GM19240 (cell line): ENCODE measurements around the gene HNRNPA3.
"Not testable (repeated sequence)": the region's sequence is repeated elsewhere in the genome, so short reads cannot be mapped to it uniquely, and the experiment has no call there.

Experiments used
- DNase-seq: peaks from one replicate; pipeline ENCODE4 v3.0.0; 2011; ENCODE audit warnings: low spot score; ENCODE audit not compliant: insufficient read length

HNRNPA3 gene

DNA sequence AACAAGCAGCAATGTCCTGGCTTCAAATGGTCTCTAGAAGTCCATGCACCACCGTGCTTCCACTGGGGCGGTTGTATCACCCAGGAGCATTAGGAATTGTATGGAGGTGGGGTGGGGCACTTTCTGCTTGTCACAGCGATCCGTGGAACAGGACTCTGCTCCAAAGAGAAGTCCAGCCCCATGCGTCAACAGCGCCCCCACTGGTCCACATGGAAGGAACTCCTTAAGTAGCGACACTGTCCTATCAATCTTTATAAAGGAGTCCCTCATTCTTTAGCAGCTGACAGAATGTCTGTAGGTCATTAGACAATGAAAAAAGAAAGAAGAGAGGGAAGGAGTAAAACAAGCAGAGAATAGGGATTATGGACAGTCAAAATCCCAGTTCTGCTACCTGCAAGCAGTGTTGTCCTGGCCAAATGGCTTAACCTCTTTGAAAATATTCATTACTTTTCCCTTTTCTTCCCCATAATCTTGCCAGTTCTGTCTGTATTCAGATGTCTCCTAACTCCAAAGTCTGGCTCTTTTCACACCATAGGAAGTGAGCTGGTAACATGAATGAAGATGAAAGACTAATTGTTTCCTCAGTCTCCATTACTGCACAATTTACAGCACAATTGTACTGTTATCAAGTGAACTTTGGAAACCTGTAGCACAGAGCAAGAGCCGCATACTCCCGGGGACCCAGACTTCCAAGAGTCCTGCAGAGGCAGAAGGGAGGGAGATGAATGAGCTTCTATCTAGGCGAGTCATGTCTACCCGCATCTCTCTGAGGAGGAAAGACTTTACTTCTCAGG is 42.0 kb downstream of the HNRNPA3 start:
- no peak for DNase-seq

DNA sequence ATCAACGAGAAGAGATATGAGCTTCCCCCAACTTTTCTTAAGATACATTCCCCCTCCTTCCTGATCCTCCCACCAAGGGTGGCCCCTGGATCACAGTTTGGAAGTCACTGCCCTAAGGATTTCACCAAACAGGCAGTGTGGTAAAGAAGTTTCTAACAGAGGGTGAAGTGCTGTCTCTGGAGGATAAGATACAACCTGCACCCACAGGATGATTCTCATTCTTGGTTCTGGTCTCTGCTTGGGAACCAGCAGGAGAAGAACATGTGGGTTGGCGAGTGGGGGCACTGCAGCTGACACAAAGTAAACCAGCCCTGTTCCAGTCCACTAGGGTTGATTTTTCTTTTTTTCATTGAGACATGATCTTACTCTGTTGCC is 42.6 kb downstream of the HNRNPA3 start:
- no peak for DNase-seq

DNA sequence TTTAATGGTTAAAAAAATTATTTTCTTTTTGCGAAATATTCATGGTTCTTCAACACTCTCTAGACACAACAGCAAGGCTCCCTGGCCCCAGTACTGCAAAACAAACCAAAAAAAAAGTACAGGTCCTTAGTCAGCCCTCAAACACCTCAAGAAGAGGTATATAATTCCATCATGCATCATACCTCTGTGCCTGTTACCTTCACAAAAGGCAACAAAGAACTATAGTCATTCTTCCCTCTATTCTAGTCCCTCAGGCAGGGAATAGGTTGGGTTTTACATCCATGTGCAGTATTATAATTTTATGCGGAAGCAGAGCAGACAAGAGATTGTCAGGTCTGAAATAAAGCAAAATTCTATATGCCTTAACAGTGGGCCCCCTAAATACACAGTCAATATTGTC is 43.4 kb downstream of the HNRNPA3 start:
- DNase-seq = no peak

DNA sequence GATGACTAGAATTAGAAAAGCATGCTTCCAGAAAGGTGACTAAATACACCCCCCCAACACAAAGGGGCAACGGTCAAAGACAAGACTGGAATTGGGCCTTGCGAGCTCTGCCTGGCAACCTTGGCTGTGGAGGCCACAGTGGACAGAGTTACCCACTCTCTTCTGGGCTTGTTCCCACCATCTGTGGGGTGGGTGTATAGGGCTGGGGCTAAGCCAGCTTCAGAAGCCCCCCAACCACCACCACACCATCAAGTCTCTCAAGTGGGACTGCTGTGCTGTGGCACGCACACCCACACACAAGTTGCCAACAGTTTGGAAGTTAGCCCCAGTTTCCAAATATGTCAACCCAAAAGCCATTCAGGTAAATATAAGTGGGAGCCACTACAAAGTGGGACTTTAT is 44.1 kb downstream of the HNRNPA3 start:
- DNase-seq = no peak

DNA sequence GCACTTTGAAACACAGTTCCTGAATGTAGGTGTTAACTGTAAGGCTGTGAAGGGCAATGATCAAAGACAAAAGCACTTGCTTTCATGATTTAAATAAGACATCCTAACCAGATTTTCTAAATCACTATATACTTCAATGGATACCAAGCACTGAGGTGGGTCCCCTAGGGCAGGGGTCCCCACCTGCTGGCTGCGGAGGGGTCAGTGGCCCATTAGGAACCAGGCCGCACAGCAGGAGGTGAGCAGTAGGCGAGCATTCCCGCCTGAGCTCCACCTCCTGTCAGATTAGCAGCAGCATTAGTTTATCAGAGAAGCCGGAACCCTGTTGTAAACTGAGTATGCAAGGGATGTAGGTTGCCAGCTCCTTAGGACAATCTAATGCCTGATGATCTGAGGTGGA is 44.9 kb downstream of the HNRNPA3 start:
- DNase-seq = no peak

DNA sequence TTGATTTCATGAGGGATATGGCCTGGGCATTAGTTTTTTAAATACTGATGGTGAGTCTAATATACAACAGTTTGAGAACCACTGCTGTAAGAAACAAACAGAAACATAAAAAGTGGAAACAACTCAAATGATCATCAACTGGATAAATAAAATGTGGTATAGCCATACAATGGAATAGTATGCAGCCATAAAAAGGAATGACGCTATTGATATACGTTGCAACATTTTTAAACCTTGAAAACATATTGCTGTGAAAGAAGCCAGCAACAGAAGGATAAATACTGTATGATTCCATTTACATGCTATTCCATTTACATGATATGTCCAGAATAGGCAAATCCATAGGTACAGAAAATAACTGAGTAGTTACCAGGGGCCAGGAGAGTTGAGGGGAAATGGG is 45.5 kb downstream of the HNRNPA3 start:
- DNase-seq = no peak

DNA sequence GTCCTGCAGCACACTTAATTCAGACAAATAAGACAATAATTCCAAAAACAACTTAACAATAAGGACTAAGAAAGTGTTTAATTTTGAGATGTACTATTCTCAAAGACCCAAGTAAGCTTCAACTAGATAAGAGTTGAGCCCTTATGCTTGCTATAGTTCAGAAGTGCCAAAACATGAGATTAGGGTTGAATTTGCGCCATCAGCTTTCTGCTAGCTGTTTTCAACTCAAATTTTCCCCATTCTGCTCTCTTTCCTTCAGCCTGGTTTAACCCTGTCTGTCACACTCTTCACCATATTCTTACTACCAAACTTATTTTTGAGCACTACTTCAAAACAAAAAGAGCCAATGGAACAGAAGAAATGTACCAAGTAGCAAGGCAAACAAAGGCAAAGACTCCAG is 47.8 kb downstream of the HNRNPA3 start:
- DNase-seq = no peak

DNA sequence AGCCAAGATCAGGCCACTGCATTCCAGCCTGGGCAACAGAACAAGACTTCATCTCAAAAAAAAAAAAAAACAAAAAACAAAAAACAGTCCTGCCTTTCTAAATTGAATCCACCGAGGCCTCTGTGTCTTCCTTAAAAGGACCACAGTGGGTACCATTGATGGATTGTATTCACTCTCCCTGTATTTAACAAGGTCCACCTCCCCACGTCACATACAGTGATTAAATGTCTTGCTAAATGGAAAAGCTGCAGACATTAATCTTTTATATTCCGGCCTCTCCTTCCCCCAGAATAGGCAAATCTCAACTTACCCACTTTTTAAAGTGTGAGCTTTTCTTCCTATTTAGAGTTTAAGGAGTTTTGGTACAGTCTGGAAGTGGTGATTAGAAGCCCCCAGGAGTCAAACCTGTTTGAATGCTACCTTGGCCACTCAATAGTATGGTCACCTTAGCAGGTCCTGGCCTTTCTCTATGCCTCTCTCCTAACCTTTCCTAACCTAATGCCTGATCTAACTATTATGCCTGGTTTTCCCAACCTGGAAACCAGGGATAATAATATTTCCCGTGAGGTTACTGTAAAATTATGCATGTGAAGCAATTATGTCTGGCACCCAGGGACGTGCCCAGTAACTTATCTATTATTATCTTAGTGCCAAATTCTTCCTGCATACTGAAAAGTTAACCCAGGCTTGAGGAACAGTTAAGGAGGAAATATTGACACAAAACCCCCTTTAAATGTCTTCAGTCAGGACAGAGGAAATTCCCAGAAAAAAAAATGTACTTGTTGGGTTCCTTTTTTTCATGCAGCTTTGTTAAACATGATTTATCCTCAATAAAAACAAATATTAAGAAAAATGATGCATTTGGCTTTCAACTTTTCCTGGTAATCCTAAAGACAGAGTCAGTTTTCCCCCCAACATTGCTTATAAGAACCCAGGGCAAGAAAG is 48.8 kb downstream of the HNRNPA3 start:
- no peak for DNase-seq

DNA sequence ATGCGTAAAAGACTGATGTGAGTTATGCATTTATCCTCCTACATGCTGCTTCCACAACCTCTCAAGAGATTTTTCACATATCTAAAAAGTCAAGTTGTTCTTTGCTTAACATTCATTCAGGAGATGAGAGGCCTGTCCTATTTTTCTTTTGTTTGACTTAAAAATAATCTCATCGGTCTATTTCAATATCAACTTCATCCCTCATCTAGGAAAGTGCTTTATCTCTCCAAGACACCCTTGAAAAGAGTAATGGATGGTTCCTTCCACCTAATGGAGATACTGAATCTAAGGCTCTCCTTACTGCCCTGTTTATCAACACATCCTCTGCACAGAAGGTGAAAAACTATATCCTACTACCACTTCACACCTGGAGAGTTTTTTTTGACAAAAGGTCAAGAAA is 49.5 kb downstream of the HNRNPA3 start:
- no peak for DNase-seq

DNA sequence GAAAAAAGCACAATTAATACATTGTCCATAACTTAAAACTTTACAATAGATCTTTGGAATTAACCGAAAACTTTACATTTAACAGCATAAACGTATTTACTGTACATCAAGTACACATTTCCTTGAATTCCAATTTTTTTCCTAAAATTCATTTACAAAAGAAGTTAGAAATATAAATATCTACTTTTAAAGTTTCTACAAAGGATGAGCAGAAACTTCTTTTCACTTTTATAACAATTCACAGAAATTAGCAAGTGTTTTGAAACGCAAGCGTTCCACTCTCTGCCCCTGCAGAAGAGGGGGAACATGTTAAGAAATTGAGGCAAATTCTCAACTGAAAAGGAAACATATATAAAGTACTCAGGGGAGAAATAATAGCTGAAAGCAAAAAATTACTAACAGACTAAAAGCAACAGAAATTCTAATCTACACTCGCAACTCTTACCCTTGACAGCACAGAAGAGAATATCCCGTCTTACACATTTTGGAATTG is 50.4 kb downstream of the HNRNPA3 start:
- no peak for DNase-seq

DNA sequence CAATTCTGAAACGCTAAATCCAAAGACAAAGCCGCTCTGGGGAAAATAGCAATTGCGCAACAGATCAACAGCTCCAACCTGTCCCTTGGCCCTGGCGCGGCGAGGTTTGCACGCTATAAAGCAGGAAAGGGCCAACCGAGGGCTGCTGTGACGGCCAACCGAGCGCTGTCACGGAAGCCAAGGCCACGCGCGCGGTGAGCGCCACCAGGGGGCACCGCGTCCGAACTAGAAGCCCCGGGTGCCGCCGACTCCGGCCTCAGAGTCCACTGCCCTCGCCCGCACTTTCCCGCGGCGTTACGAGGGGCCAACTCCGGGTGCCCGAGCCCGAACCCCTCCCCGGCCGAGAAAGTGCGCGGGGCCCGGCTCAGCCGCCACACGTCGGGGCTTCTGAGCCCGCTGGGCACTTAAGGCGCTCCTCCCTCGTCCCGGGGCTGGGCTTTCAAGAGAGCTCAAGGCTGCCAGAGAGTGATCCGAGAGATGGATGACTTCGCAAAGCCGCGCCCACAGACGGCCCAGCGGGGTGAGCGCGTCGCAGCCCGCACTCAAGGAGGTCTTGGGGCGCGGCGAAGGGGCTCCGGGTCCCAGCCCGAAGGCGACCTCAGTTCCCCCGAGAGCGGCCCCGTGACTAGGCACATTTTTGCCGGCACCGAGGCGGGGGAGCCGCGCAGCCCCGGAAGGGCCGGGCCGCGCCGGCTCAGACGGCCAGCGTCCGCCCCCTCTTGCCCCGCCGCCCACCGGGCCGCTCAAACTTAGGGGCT is 51.0 kb downstream of the HNRNPA3 start:
- DNase-seq = peak; percentile 55

DNA sequence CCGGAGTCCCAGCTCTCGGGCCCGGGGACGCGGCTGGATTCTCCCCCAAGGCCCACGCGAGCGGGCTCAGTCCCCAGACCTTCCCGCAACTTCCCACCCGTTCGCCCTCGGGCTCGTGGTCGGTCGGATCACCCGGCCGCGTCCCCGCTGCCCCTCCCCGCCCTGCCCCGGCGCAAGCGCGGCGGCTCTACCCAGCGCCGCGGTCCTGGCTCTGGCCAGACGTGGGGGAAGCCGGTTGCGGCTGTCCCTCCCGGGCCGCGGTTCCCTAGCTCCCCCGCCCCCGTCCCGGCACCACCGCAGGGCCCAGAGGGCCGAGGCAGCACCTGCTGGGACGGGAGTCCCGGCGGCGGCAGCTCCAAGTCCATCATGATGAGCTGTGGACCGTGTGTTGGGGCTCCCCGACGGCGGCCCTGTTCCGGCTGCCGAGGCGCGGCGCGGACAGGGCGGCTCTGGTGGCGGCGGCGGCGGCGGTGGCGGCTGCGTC is 51.7 kb downstream of the HNRNPA3 start:
- no peak for DNase-seq

DNA sequence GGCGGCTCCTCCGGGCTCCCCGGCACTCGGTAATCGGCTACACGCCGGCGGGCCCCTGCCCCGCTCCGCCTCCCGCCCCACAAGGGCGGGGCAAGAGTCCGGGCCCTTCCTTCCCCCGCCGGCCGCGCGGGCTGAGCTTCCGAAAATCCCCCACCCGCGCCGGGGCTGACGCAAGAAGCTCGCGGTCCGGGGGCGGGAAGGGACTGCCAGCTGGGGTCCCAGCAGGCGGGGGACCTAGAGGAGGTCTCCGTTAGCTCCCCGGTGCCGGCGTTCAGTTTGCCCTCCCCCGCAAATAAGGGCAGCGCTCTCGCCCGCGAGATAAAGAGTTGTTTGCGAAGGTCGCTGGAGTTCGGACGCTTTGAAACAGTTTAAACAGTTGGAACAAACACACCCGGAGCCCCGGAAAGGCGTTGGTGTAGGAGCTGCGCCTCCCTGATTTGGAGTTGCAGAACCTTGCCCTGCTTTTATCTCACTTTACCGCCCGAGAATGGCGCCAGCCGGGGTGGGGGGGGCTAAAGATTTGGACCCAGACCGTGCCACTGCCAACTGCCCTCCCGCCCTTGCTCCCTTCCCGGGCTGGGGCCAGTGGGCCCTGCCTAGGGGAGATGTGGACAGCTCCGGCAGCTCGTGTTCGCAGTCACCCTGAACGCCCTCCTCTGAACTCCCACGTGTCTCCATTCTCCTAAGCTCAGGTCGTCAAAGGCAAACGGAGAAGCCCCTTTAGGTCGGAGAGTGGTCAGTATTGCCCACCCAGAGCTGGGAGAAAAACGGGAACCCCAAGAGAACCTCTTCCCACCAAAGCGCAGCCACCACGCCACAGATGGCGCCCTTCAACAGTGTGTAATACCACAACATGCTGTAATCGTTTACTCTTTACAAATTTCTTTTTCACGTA is 52.3 kb downstream of the HNRNPA3 start, which contains the start of gene NFE2L2:
TSS of gene NFE2L2 (minus strand) at position 35 of the 895 bp plus-strand sequence. CDS start 151 bp downstream, outside the sequence.
- peak; percentile 74 for DNase-seq

DNA sequence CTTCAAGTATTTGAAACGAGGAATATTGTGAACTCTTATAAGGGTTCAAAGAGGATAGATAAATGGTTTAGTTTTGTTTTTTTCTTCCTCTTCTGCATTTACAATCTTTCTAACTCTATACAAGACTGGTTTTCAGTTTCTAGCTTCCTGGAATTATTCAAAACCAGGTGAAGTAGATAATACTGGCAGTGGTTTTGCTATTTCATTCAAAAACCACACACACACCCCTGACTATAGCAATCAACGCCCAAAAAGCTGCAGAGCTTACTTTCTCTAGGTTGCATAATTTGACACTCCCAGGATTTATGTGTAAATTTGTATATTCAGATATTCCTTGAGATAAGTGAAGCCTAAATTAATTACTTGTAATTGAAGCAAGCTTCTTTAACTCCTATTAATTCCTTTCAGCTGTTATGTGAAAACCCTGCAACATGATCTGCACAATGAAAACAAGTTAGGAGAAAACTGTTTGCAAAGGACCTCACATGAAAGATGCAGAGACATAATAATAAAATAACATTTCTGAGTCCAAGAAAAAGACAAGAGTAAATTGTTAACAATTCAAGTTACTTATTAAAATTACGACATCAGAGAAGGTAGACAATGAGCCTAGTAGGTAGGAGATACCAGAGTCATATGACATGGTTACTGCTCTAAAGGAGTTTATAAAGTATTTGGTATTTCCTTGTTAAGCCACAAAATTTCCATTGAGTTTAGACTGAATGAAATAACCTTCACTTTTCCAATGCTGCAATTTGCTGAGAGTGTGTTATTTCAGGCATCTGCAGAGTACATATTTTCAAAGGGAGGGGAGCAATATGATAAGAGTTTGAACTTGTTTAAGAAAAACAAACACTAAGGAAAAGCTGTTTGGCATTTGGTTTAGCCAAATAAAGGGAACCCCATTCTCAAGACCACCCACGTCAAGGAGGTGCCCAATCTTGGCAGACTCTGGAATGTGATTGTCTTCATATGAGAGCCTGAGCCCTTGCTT is 53.5 kb downstream of the HNRNPA3 start:
- no peak for DNase-seq

DNA sequence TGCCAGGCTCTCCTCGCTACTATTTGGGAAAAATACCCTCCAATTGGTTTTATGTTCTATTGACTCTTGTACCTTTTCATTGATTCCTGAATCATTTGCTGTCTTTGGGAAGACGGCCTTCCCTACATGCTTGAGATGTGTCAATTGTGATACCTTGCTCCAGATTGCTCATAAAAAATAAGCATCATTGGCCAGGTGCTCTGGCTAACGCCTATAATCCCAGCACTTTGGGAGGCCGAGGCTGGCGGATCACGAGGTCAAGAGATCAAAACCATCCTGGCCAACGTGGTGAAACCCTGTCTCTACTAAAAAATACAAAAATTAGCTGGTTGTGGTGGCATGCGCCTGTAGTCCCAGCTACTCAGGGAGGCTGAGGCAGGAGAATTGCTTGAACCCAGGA is 54.4 kb downstream of the HNRNPA3 start:
- not testable (repeated sequence) for DNase-seq

DNA sequence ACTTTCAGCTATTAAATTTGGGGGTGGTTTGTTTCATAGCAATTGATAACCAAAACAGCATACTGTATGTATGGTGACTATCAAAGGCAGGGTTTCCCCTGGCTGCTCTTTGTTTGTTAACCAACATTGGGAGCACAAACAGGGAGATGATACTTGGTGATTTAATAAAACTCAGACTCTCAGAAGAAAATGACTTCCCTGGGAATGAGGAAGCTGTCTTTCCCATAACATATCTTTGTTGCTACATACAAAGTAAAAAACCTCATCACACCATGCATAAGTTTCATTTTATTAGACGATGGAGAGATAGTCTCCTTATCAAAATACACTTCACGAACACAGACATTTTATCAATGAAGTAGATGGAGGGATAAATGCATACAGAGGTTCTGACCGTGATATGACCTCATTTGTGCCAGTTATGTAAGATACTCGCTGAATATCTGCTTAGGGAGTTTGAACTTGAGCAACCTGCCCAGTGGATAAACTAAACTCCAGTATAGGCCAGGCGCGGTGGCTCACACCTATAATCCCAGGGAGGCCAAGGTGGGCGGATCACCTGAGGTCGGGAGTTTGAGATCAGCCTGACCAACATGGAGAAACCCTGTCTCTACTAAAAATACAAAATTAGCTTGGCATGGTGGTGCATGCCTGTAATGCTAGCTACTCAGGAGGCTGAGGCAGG is 55.7 kb downstream of the HNRNPA3 start:
- no peak for DNase-seq

DNA sequence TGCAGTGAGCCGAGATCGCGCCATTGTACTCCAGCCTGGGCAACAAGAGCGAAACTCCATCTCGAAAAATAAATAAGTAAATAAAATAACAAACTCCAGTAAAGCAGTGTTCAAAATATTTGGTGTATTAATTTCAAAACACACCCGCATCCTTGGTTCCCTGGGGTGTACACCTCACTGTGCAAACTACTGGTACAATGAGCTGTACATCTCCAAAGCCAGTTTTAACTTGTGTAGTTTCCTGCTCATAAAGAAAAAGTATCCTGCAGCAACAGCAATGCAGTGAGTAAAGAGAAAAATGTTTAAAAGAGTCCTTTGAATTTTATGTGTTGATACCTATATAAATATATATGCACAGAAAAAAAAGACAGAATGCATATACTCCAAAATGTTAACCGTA is 56.3 kb downstream of the HNRNPA3 start:
- no peak for DNase-seq

DNA sequence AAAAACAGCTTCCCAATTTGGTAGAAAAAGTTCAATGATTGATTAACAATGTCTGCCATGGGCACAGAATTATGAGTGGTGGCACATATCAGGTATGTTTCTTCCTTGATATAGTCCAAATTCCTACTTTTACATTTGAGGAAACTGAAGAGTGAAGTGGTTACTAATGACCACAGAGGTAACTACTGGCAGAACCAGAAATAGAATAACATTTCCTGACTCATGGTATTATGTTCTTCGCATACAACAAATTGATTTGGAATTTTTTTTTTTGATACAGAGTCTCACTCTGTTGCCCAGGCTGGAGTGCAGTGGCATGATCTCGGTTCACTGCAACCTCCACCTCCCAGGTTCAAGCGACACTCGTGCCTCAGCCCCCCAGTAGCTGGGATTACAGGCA is 57.9 kb downstream of the HNRNPA3 start:
- no peak for DNase-seq
